ENCODE measurements around the gene TTLL3. TPM values are rescaled to one million over a fixed set of nuclear protein-coding genes. Genes with fewer than 3 reads are reported as not detected.

TTLL3 gene
- total and polyA plus RNA-seq, 2 of the 8 experiments (the other 6 are each of a cell fraction or from before 2014, with no cell fraction given): 5.9 to 8.9 TPM

- peak within 1 kb of the TSS; percentile 72; the same call in 1 of the 2 replicates for H2BK20ac ChIP-seq (ENCODE audit: low read length)
- H3K36me3 ChIP-seq (ENCODE audit: control insufficient read depth in 2 of 4, insufficient read depth in 4 of 4, low read length in 3 of 4): peaks cover 0 to 25% (median 15%) of the 10 kb centered on the region in 4 experiments; a peak in 6 of 8 replicates
- H3K79me2 ChIP-seq (ENCODE audit: control insufficient read depth in 1 of 2, insufficient read depth in 2 of 2, low read length in 2 of 2): no peaks in the 10 kb centered on the region
- peak within 1 kb of the TSS; percentile 62; the same call in 1 of the 2 replicates for H3K27ac ChIP-seq (ENCODE audit: low read depth, low read length)
- ChIA-PET POLR2A (ENCODE audit: partially characterized antibody) (interaction anchor here (0.7 to 2.8 kb wide), 12 partner anchors 14 to 108 kb away, joined by 3 to 10 read pairs (median 4); partner anchors contain the start of genes CRELD1 and PRRT3), CTCF (ENCODE audit: partially characterized antibody) (interaction anchor here (0.7 to 2.1 kb wide), 6 partner anchors 14 to 1070 kb away, joined by 3 to 9 read pairs (median 3); partner anchors contain the start of gene CRELD1)
- FAIRE-seq (no peak), DNase-seq (ENCODE audit: low read depth in 1 of 2, low spot score in 2 of 2) (peak; percentile 93 to 100)
- H3K18ac ChIP-seq (ENCODE audit: extremely low read depth, low read length): peak within 1 kb of the TSS; percentile 96
- H3K4ac ChIP-seq (replicated peaks; ENCODE audit: insufficient read length, low read depth, low read length): peak within 1 kb of the TSS; percentile 94
- H4K20me1 ChIP-seq (replicated peaks in 1 of 2; ENCODE audit: control insufficient read depth in 1 of 2, insufficient read depth in 2 of 2, low read length in 2 of 2): peaks cover 0 to 4% of the 10 kb centered on the region in 2 experiments
- H3K27me3 ChIP-seq (replicated peaks in 1 of 4; ENCODE audit: control insufficient read depth in 3 of 4, extremely low read depth in 1 of 4, insufficient read depth in 3 of 4, low read length in 3 of 4): no peaks in the 10 kb centered on the region
- H4K5ac ChIP-seq (ENCODE audit: insufficient read length, low read depth, low read length): peak within 1 kb of the TSS; percentile 89
- H3K4me1 ChIP-seq (replicated peaks in 1 of 4; ENCODE audit: control insufficient read depth in 3 of 4, insufficient read depth in 4 of 4, low read length in 3 of 4): peaks cover 0 to 6% (median under 1%) of the 10 kb centered on the region in 4 experiments; a peak in 2 of 7 replicates
- 0 out of 2 replicates have a peak within 1 kb of the TSS, but pooled peaks have one; percentile 71 for H2BK12ac ChIP-seq (ENCODE audit: low read depth, low read length)
- peak within 1 kb of the TSS; percentile 18 for H4K91ac ChIP-seq (replicated peaks; ENCODE audit: insufficient read length, low read length)
- peak within 1 kb of the TSS; percentile 66 for H3K56ac ChIP-seq (replicated peaks; ENCODE audit: insufficient read length, low read depth, low read length)
- no peak within 1 kb of the TSS for H2BK120ac ChIP-seq (replicated peaks; ENCODE audit: low read depth, low read length)
- H3K4me2 ChIP-seq (ENCODE audit: insufficient read depth in 1 of 2, low read depth in 2 of 2, low read length in 2 of 2): peak within 1 kb of the TSS; percentile 82 to 87
- H3K23ac ChIP-seq (ENCODE audit: insufficient read length): no peak within 1 kb of the TSS
- 0 out of 2 replicates have a peak within 1 kb of the TSS, but pooled peaks have one; percentile 39 for H2AK5ac ChIP-seq (ENCODE audit: low read depth, low read length)
- WGBS, 2 experiments (ENCODE audit: extremely low coverage in 1 of 2, insufficient coverage in 1 of 2, insufficient read length in 1 of 2, insufficient replicate concordance in 2 of 2, low coverage in 1 of 2, low lambda C conversion rate in 2 of 2, missing lambda C conversion rate in 1 of 2): 3% methylated on average over 42 of the region's 42 CpGs; no CpG with 5 or more reads in 1 of the 2 experiments
- H3K9ac ChIP-seq (replicated peaks in 1 of 4; ENCODE audit: extremely low read depth in 1 of 4, low read depth in 3 of 4, low read length in 3 of 4): peak within 1 kb of the TSS; percentile 63 to 71 (median 68)
- H3K79me1 ChIP-seq (ENCODE audit: low read depth, low read length): no peaks in the 10 kb centered on the region
- peak within 1 kb of the TSS; percentile 55; the same call in 1 of the 2 replicates for H2BK15ac ChIP-seq (ENCODE audit: low read length)
- peak within 1 kb of the TSS; percentile 94 for H4K8ac ChIP-seq (ENCODE audit: extremely low read depth, insufficient read depth, low read length)
- peaks cover 7% of the 10 kb centered on the region for H3K23me2 ChIP-seq (ENCODE audit: low read depth, low read length)
- no peaks in the 10 kb centered on the region for H3K9me3 ChIP-seq (ENCODE audit: insufficient read depth in 2 of 2, low read depth in 1 of 2, low read length in 1 of 2)
- H3K4me3 ChIP-seq (ENCODE audit: extremely low read depth in 1 of 4, insufficient read depth in 2 of 4, low read depth in 3 of 4, low read length in 4 of 4): peak within 1 kb of the TSS; percentile 73 to 90 (median 78)
- H3K14ac ChIP-seq (ENCODE audit: insufficient read length): no peak within 1 kb of the TSS
- peak within 1 kb of the TSS; percentile 60 for H2AFZ ChIP-seq (ENCODE audit: low read length)
- peak within 1 kb of the TSS; percentile 84 for H2BK5ac ChIP-seq (ENCODE audit: low read depth, low read length)
- TF ChIP-seq KDM5A (IDR thresholded peaks at IDR 0.05; ENCODE audit: low read length): no peak
- no peak for TF ChIP-seq GABPA (IDR thresholded peaks at IDR 0.05; ENCODE audit: borderline replicate concordance, insufficient read depth, low read length)
- no peak for TF ChIP-seq EZH2 (IDR thresholded peaks at IDR 0.05; ENCODE audit: low read depth, low read length, severe bottlenecking)
- TF ChIP-seq POLR2AphosphoS5 (IDR thresholded peaks at IDR 0.05; ENCODE audit: low read depth, low read length): peak; percentile 58; the same call in 1 of the 2 replicates
- peak; percentile 72 for TF ChIP-seq TAF1 (IDR thresholded peaks at IDR 0.05; ENCODE audit: low read depth, low read length)
- TF ChIP-seq MAX (IDR thresholded peaks at IDR 0.05): peak; percentile 89
- TF ChIP-seq PHF8 (conservative IDR thresholded peaks at IDR 0.05; ENCODE audit: low read depth, low read length): peak; percentile 73
- no peak for TF ChIP-seq ZNF274 (IDR thresholded peaks at IDR 0.05; ENCODE audit: borderline replicate concordance, extremely low read depth, low read length)
- TF ChIP-seq ASH2L (IDR thresholded peaks at IDR 0.05; ENCODE audit: low read length): peak; percentile 44
- TF ChIP-seq KDM4A (IDR thresholded peaks at IDR 0.05; ENCODE audit: low read depth, low read length, severe bottlenecking): peak; percentile 82
- no peak for TF ChIP-seq SRF (IDR thresholded peaks at IDR 0.05; ENCODE audit: low read depth, low read length)
Measured at GRCh38 chr3:9843715-9844438, 33.8 kb downstream of the TTLL3 start, which contains the start of gene RPUSD3. TSS of gene RPUSD3 (minus strand) at chr3:9844008. CDS start at chr3:9843990, 18 bp downstream.

Data from H1 (cell line).